CMK (cell line): ENCODE data around the gene SVIL.
A peak's percentile ranks its signal among the peaks of the same experiment; 100 is the strongest.
"Not testable (repeated sequence)": the region's sequence is repeated elsewhere in the genome, so short reads cannot be mapped to it uniquely, and the experiment has no call there.

ENCODE experiments used
- DNase-seq: peaks from one replicate; pipeline ENCODE4 v3.0.0-alpha.2; 2010; ENCODE audit warnings: low read depth

Gene SVIL

DNA sequence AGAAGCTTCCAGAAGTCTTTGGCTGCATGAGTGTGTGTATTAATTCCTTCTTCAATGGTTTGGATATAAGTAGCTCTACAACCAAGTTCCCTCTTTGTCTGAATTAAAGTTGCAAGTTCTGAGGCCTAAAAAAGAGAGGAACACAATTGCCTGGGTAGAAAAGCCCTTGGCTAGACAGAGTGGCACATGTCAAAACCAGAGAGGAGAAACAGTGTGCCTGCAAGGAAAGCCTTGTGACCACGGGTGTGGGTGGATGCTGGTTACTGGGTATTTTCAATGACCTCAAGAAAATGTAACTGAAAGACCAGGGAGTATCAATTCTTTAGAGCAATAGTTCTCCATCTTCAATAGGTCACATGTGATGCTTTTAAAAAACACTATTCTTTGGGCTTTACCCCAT lies 148.3 kb downstream of the SVIL start:
- no peak for DNase-seq

DNA sequence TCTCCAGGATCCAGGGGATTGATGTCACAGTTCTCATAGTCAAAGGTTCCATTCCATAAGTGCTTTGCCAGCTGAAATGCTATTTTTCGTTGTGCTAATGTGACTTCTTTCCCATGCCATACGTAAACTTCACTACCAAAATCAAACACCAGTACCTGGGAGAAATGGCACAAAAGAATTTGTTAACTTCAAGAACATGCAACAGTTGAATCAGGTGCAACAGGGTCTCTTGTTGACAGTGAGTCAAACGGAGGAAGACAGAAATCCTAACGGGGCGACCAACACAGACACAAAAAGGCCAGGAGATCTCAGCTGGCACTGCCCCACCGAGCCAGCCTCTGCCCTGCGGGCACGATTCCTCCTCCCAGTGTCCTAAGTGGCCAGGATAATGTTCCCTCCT lies 150.1 kb downstream of the SVIL start:
- DNase-seq = not testable (repeated sequence)

DNA sequence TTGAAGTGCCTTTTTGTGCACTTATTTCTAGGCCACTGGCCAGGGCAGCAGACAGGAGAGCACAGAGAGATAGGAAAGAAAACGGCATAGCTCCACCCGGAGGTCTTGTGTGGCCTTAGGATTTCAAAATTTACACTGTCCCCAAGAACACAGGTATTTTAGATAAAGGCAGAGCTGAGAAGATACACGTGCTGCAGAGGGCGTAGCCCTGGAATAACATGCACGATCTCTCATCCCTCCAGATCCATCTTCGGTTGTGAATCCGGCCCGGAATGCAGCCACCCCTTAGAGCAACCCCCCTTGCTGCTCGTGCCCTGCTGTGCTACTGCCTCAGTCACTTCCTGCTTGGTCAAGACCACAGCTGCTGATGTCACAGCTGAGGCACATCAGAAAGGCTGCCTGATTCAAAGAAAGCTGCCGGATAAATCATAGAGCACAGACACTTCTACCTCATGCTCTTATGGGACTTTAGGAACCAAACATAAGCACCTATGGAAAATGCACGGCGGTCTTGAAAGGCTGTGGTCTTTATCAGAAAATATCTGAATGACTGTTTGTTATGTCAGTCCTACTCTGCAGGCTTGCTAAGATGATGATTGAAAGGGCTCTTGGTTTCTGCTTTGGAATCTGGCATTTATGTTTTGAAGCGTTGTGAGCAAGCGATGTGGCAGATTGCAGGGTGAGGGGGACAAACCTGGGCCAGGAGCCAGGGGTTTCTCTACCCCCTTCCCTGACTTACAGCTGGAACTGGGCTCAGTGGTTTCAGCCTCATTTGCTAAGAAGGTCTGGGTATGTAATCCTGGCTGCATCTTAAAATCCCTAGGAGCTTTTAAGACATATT lies 152.0 kb downstream of the SVIL start:
- no peak for DNase-seq

DNA sequence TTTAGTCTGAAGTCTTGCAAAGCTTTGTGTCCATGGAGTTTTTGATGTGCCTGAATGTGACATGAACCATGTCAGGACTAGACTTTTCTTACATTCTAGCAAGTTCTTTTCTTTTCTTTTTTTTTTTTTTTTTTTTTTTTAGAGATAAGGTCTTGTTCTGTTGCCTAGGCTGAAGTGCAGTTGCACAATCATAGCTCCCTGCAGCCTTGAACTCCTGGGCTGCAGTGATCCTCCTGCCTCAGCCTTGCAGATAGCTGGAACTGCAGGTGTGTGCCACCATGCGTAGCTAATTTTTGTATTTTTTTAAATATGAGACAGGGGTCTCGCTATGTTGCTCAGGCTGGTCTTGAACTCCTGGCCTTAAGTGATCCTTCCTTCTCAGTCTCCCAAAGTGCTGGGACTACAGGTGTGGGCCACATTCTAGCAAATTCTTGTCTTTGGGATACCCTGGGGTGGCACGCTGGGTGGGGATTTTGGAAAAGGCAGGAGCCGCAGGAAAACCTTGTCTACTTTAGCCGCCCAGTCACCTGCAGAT lies 152.8 kb downstream of the SVIL start:
- no peak for DNase-seq

DNA sequence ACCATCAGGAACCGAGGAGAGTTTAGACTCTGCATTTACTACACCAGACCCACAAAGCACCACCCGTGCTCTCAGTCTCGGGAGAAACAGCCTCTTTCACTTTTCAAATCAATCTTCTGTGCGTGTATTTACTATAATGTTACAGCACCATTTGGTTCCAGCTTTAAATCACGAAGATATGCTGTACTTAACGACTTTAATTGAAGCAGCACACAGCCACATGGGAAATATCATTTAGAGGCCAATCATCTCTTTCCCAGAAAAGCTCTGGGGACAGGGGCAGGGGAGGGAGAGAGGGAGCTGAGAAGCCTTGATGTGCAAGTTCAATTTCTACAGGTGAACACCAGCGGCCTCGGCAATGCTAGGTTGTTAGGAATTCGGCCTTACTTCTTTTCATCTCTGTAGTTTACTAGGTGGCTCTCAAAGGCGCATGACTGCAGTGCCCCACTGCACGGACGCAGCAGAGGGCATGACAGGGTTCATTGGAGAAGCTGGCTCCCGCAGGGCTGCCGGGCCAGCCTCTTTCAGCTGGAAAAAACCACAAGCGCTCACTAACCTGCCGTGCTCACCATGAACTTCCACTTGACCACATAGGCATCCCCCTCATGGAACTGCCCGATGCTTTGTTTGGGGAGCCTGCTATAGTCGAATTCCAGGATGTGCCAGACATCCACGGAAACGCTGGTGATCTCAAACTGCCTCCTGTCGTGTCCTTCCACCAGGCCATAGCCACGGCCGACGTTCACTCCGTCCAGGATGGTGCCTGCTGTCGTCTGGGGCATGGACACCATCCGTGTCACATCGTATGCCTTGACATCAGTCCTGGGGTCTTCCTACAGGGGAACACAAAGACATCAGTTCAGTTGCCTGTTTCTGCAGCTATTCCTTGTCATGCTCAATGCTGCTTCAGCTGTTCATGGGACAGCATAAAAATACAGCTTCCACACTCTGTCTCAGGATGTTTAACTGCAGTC lies 154.5 kb downstream of the SVIL start:
- no peak for DNase-seq

DNA sequence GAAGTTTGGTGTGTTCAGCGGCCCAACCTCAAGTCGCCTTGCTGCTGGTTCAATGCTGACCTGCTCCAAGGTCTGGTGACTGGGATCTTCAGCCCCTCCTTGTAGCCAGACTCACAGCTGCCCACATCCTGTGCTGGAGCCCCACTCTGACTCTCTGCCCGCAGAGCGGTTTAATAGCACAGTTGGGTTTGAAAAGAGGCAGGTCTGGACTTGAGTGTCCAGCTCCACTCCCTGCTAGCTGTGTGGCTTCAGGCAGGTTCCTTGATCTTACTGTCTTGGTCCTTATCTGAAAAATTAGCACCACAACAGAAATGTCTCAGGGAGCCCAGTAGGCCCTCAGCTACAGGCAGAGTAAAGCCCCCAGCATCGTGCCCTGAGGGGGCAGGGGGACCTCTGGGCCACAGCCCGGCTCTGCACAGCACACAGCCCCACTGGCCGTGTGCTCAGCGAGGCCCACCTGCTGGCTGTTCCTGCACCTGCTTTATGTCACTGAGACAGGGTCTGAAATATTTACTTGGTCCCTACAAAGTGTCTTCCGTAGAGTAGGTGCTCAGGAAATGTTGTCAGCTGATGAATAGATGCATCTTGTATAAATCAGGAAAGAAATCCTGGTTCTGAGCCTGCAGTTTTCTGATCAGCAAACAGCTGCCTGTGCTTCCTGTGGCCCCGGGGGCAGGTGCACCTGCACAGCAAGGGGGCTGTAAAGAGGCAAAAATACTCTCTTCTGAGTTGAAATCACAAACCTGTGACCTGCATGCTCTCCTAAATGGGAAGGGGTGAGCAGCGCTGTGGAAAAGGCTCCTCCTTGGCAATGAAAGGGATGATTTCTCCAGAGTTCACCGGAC lies 155.5 kb downstream of the SVIL start:
- peak; percentile 42 for DNase-seq

DNA sequence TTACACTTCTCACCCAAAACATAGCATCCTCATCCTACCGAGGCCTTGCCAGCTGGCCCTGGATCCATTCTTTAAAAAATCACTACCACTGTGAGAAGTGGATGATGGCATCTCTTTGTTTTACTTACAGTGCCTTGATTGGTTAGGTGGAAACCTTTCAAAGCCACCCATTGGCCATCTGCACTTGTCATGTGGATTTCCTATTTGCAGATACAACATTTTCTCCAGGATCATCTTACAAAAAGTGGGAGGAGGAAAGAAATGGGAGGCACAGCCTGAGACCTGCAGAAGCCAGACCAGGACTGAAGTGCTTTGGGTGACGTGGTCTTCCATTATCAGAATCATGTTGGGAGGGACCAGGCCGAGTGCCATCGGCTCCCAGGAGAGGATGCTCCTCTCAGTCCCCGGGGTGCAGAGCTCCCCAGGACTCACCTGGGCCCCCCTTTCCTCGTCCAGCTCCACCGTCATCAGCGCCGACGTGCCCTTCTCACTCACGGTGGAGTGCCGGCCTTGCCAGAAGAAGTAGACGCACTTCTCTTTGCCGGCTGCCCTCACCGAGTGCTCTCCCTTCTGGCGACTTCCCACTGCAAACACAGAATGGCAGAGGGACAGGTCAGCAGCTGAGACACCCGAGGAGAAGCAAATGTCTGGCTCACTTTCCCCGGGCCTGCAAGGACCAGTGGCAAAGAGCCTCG lies 161.2 kb downstream of the SVIL start:
- DNase-seq = no peak

DNA sequence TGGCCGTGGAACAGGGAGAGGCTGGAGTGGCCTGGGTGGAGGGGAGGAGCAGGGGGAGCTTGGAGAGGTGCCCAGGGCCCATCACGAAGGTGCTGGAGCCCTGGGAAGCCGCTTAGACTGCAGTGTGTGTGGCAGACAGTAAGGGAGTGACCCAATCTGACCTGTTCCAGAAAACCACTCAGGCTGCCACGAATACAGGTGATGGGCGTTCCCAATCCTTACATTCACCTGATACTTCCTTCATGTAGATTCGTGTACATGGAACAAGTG lies 161.7 kb downstream of the SVIL start:
- DNase-seq = no peak

DNA sequence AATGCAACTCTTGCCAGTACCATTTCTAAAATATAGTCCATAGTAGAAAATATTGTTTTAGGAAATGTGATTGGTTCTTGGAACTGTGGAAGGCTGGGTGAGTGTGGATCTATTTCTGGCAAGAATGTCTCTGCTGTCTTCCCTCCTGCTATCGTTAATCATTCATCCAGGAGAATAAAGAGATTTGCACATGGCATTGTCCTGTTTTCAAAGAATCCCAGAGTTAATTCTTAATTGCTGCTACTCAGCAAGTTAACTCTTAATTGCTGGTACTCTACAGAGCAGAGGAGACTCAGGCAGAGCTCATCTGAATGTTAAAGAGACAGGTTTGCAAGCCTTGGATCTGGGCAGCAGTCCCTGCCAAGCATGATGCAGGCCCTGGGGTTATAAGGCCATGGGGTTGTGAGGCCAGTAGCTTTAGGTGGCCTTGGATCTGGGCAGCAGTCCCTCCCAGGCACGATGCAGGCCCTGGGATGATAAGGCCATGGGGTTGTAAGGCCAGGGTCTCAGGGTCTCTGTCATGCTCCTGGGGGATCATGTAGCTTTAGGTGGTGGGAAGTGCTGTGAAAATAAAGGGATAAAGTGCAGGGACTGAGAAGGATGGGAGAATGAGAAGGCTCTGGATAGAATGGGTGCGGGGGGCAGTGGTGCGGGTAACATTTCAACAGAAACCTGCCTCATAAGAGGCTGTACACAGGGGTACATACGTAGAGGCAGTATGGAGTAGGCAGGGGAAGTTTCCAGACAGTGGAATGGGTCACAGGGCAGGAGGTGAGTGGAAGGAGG lies 162.3 kb downstream of the SVIL start:
- no peak for DNase-seq

DNA sequence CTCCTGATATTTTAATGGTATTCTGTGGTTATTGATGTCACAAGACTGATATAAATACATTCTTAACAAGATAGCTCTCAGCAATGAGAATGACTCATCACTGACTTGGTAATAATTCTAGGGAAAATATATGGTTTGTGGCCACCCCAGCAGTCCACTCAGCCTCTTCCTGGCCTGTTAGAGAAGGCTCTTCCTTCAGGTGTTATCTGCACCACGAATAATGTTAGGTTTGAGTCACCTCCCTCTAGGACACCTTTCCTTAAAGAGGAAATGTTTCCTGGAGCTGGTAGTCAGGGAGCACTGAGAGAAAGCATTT lies 163.3 kb downstream of the SVIL start:
- no peak for DNase-seq

DNA sequence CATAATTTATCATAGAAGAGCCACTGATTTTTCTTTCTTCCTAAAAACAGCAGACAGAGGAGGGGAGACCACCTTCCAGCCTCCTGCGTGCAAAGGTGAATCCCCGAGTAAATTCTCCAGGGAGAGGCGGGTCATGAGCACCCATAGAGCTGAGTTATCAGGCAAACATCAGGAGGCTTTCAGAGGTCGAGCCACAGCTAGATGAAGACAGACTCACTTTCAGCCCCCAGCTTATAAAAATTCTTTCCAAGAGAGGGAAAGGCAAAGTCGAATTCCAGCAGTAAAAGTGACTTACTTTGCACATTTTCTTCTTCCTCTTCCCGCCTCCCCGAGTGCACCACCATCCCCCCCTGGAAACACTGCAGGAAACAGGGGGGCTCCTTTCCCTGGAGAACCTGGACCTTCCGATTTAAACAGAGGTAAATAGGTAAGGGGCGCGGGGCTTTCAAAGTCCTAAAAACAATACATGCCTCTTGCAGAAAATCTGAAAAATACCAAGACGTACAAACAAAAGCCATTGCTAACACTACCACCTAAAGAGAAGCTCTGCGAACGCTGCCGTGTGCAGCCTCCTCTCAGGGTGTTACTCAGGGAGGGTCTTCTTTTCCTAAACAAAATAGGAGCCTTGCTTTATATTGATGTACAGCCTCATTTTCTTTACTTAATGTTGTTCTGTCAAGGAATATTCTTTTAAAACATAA lies 163.8 kb downstream of the SVIL start:
- DNase-seq = no peak

DNA sequence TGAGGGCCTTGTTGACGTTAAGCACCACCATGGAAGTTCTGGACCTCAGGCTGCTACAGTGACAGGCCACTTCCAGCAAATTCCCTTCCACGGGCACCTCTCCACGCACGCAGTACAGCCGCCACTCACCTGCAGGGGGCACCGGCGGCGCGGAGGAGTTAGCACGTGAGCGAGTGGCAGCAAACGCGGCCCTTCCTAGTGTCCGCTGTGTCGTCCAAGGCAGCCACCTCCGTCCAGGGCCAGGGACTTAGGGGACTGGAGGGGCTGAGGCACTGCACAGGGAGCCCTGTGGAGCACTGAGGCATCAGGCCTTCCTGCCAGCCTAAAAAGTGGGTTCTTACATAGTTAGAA lies 164.4 kb downstream of the SVIL start:
- DNase-seq = no peak

DNA sequence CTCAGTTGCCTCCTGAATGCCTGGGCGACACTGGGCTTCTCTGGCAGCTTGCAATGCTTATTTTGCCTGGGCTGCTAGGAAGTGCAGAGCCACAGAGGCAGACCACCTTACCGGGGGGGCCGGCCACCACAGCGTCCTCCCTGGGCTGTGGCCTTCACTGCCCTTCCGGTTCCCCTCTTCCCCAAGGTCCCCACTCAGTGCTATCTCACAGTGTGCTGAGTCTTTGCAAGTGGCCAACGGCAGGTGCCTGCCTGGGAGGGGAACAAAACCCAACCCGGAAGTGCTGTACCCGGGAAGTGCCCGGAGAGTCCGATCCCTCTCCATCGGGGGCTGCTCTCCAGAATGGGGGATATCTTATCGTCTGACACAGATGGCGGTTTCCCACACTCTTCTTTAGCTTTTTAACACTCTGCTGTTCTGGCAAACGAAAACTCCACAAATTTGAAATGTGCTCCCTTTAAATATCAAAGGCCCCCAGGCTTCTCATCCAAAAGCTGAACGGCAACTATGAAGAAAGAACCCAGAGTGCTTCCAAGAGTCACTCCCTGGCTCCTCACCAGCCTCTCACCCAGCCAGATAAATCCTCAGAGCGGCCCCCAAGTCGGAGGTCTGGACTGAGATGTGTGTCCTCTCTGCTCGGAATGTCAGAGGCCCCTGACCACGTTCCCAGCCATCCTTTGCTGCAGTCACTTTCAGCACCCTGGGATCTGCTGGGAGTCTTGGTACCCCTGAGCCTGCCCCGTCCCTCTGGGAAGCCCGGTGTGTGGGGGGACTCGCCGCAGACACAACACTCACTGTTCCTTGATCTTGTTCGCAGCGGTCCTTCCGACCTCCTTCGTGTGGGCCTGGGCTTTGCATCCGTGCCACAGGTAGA lies 165.1 kb downstream of the SVIL start:
- peak; percentile 31 for DNase-seq

DNA sequence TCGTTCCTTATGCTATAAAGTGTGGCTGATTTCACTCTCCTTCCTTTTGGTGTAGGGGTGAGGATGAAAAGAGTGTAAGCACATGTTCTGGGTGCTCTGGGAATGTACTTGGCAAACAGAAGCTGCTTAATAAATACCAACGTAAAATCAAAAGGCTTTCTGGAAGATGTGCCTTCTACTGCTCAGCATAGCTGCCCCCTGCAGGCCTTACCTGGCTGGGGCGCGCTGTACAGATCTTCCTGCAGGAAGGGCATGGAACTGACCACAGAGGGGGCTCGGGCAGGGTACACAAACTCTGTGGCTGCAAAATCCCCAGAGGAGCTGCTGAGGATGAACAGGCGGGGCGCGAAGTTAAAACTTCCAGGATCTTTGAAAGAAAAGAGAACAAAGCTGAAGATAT lies 169.4 kb downstream of the SVIL start:
- DNase-seq = no peak

DNA sequence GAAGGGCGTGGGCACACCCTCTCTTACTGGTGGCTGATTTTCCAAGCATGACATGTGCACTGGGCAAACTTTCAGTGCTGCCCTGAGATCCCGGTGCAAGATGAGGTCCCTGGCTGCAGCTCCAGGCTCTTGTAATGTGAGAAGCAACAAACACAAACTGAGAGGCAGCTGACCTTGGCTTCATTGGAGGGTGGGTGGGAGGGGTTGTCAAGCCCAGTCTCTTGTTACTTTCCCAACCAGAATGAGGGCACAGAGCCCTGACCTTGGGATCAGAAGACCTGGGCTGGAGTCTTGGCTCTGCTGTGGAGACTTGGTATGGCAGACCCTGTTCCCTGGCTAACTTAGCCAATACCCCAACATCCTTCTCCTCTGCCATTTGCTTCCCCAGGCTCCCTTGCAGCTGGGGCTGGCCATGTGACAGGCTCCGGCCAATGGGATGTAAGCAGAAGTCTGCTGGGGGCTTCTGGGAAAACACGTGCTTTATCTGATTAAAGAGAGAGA lies 170.1 kb downstream of the SVIL start:
- DNase-seq = not testable (repeated sequence)

DNA sequence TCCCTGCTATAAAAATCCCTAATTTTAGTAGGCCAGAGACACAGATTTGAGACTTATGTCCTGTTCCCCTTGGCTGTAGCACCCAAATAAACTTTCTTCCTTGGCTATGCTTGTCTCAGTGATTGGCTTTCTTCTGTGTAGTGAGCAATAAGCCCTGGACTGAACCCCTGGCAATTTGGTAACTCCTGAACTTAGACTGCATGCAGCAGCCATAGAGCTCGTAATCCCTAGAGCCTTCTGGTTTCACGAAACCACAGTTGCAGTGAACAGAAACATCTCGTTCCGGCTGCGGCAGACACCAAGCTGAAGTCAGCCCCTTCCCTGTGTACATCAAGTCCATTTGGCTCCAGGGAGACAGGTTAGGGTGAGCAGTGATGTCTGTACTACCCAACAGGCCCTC lies 173.7 kb downstream of the SVIL start:
- no peak for DNase-seq

DNA sequence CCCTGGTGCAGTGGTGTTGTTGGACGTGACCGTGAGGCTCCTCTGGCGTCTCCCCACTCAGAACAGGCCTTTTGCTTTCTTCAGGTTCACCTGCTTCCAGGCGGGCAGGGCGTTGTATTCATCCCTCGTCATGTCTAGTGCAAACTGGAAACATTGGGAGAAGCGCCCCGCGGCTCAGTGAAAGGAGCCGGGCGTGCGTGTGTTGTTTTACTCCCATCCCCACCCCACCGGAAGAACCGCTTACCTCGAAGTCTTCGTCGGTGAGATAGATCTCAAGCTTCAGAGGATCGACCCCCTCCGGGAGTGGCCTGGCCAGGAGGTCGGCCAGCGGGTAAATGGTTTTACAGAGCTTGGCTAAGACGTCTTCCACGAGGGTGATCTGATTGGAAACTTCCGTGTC lies 176.6 kb downstream of the SVIL start:
- not testable (repeated sequence) for DNase-seq

DNA sequence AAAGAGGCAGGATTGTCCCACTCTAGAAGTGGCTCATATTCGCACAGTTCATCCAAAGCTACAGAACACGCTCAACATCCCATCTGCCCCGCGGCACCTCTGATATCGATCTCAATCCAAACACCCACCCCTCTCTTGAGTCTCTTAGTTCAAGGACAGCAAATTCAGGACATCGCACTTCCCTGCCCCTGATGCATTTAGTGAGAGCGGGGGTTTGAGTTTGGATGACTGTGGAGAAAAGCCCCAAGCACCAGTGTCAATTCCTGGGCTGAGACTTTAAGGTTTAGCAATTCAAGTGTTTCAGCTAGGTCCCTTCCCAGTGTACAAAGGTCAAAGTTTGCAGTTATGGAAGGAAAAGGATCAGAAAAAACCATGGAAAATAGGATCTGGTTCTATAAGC lies 179.7 kb downstream of the SVIL start:
- no peak for DNase-seq

DNA sequence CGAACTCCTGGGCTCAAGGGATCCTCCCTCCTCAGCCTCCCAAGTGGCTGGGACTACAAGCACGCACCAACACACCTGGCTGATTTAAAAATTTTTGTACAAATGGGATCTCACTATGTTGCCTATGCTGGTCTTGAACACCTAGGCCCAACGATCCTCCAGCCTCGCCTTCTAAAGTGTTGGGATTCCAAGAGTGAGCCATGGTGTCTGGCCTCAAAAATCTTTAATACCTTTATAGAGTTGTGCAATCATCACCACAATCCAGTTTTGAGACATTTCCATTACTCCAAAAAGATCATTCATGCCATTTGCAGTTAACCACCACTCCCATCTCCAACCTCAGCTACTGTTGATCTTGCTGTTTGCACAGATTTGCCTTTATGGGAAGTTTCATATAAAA lies 180.5 kb downstream of the SVIL start:
- no peak for DNase-seq
